H1 (cell line): ENCODE results near the gene ANKRD12. TPM values are rescaled to one million over a fixed set of nuclear protein-coding genes. Genes with fewer than 3 reads are reported as not detected.

Experiments used
- BCL11A ChIP-seq, 2 experiments: IDR thresholded peaks; one replicate each; pipeline ENCODE4 v1.6.1; 2011; ENCODE audit warnings: low read depth in 2 of 2, low read length in 2 of 2, mild to moderate bottlenecking in 2 of 2
- CEBPB ChIP-seq: IDR thresholded peaks from 2 replicates; pipeline ENCODE4 v1.6.1; 2012; ENCODE audit warnings: low read depth, low read length
- CHD1 ChIP-seq: IDR thresholded peaks from 2 replicates; pipeline ENCODE4 v1.6.1; 2012; ENCODE audit warnings: low read depth, low read length, improper control_type of control experiment
- CHD7 ChIP-seq: fragments of 300-600 bp; sonication (generic); IDR thresholded peaks from 2 replicates; pipeline ENCODE4 v1.7.1; 2012; ENCODE audit warnings: low read length, moderate library complexity, mild to moderate bottlenecking, inconsistent platforms; ENCODE audit not compliant: insufficient replicate concordance
- E2F6 ChIP-seq: IDR thresholded peaks from 2 replicates; pipeline ENCODE4 v1.6.1; 2012; ENCODE audit warnings: inconsistent platforms
- KDM5A ChIP-seq: fragments of 200-600 bp; IDR thresholded peaks from 2 replicates; pipeline ENCODE4 v1.7.1; 2012; ENCODE audit warnings: mild to moderate bottlenecking, low read length, inconsistent platforms, mixed read lengths
- MAFK ChIP-seq: IDR thresholded peaks from 2 replicates; pipeline ENCODE4 v1.6.1; 2012; ENCODE audit warnings: low read depth, mild to moderate bottlenecking, improper control_type of control experiment, low read length
- RAD21 ChIP-seq, 2 experiments: IDR thresholded peaks in 1 of 2; conservative IDR thresholded peaks in 1 of 2; 2 replicates each; pipeline ENCODE4 v1.6.1; 2011; ENCODE audit warnings: low read depth in 2 of 2, low read length in 2 of 2, improper control_type of control experiment in 1 of 2, inconsistent platforms in 1 of 2, mild to moderate bottlenecking in 1 of 2, moderate library complexity in 1 of 2
- TEAD4 ChIP-seq: IDR thresholded peaks from 2 replicates; pipeline ENCODE4 v1.6.1; 2012; ENCODE audit warnings: low read depth, low read length, inconsistent platforms, mixed read lengths
- polyA plus RNA-seq, 7 experiments: library from polyadenylated mRNA; depleted of rRNA in 3 of 7; stranded (reverse) in 5 of 7; unstranded in 2 of 7; fragments of >200 nt in 5 of 7; fragments of 200-250 nt in 2 of 7; gene quantifications; 1 replicate in 5 of 7; 2 replicates in 1 of 7; 4 replicates in 1 of 7; pipeline versions ENCODE4 v1.2.1 to v1.2.3, GENCODE V29; 2011 to 2013; ENCODE audit warnings: missing spikeins in 2 of 7, mixed read lengths in 2 of 7
- total RNA-seq: library from RNA; stranded (reverse); fragmentation: NEBNext Ultra II Directional; extraction: Animal tissue kit (Norgen Biotek cat#: 25700); gene quantifications from 2 replicates; pipeline ENCODE4 v1.2.1, GENCODE V29; 2021
- TF ChIP-seq, protein P1 (sequence below): IDR thresholded peaks from 2 replicates; pipeline ENCODE4 v1.6.1; 2012; ENCODE audit warnings: inconsistent platforms

ANKRD12 gene
- total and polyA plus RNA-seq, 2 of the 8 experiments (the other 6 are each of a cell fraction or from before 2014, with no cell fraction given): 2.6 to 37.9 TPM

DNA sequence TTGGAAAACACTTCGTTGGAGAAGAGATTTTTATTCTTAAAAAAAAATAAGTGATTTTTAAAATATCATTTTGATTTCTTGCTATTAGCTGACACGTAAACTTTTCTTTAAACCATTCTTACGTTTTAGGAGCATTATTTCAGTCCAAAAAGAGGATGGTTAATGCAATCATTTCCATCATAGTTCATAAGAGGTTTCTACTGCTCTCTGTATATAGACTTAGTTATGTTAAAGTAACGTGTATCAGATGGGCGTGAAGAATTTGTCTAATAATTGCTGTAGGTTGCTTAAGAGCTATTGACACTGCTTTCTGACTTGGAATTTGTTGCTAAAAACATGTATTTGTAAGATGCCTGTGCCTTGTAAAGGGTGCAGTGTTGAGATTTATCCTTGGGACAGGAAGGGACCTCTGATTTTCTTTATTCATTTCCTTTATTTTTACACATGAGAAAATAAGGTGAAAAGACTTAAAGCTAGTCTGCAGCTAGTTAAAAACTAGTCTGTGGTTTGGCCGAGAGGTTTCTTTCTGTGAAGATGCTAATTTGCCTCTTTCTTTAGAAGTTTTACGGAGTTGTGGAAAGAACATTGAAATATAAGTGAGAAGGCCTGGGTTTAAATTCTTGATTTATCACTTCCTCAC is 2.9 kb downstream of the ANKRD12 start (continued):
- TF ChIP-seq, protein P1, sequence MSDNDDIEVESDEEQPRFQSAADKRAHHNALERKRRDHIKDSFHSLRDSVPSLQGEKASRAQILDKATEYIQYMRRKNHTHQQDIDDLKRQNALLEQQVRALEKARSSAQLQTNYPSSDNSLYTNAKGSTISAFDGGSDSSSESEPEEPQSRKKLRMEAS: no peak
- no peak for TF ChIP-seq RAD21 (IDR thresholded peaks at IDR 0.05 in 1 of 2, conservative IDR thresholded peaks at IDR 0.05 in 1 of 2; ENCODE audit: low read depth in 2 of 2, low read length in 2 of 2)
- TF ChIP-seq KDM5A: no peak
- no peak for TF ChIP-seq CEBPB
- TF ChIP-seq BCL11A (IDR thresholded peaks at IDR 0.05; ENCODE audit: low read depth in 2 of 2, low read length in 2 of 2): no peak
- no peak for TF ChIP-seq E2F6
- TF ChIP-seq TEAD4: no peak
- TF ChIP-seq MAFK: no peak
- no peak for TF ChIP-seq CHD1
- TF ChIP-seq CHD7: no peak
- TF ChIP-seq, all 59 proteins: peak for 0
